ENCODE data around the gene MACF1.

MACF1 gene

GRCh38 chr1:39301606-39302005, 97.1 kb downstream of the MACF1 start:
- H3K27ac Mint-ChIP-seq: no peak overlapping the region

GRCh38 chr1:39305555-39305954, 101.1 kb downstream of the MACF1 start:
- H3K4me1 Mint-ChIP-seq (ENCODE audit: low read depth): no peaks in the 10 kb centered on the region
- H3K27me3 Mint-ChIP-seq (ENCODE audit: low read depth): no peaks in the 10 kb centered on the region
- no peak overlapping the region for H3K27ac Mint-ChIP-seq
- DNase-seq (ENCODE audit: low spot score): no peak
- no peaks in the 10 kb centered on the region for H3K9me3 Mint-ChIP-seq
- peaks cover 58% of the 10 kb centered on the region for H3K36me3 Mint-ChIP-seq (ENCODE audit: low read depth)
- no peak overlapping the region for H3K4me3 Mint-ChIP-seq

More at GRCh38 chr1:39301606-39302005, 97.1 kb downstream of the MACF1 start:
- DNase-seq (ENCODE audit: low spot score): no peak
- H3K4me3 Mint-ChIP-seq: no peak overlapping the region
- no peaks in the 10 kb centered on the region for H3K9me3 Mint-ChIP-seq
- H3K36me3 Mint-ChIP-seq (ENCODE audit: low read depth): peaks cover 60% of the 10 kb centered on the region
- H3K4me1 Mint-ChIP-seq (ENCODE audit: low read depth): no peaks in the 10 kb centered on the region
- no peaks in the 10 kb centered on the region for H3K27me3 Mint-ChIP-seq (ENCODE audit: low read depth)

GRCh38 chr1:39310015-39310414, 105.5 kb downstream of the MACF1 start:
- Mint-ChIP-seq H3K4me3 (no peak overlapping the region), H3K4me1 (ENCODE audit: low read depth) (no peaks in the 10 kb centered on the region), H3K27ac (no peak overlapping the region), H3K36me3 (ENCODE audit: low read depth) (peaks cover 60% of the 10 kb centered on the region), H3K27me3 (ENCODE audit: low read depth) (no peaks in the 10 kb centered on the region), H3K9me3 (no peaks in the 10 kb centered on the region)
- DNase-seq (ENCODE audit: low spot score): no peak

- peaks cover 62% of the 10 kb centered on the region for H3K36me3 Mint-ChIP-seq (ENCODE audit: low read depth)
- H3K27ac Mint-ChIP-seq: peak overlapping the region; percentile 4
Observed at GRCh38 chr1:39310691-39311090, 106.2 kb downstream of the MACF1 start.

GRCh38 chr1:39317111-39317510, 112.6 kb downstream of the MACF1 start:
- Mint-ChIP-seq H3K9me3 (no peaks in the 10 kb centered on the region), H3K36me3 (ENCODE audit: low read depth) (peaks cover 75% of the 10 kb centered on the region)

More at GRCh38 chr1:39310691-39311090, 106.2 kb downstream of the MACF1 start:
- Mint-ChIP-seq H3K9me3 (no peaks in the 10 kb centered on the region), H3K4me3 (no peak overlapping the region), H3K27me3 (ENCODE audit: low read depth) (no peaks in the 10 kb centered on the region), H3K4me1 (ENCODE audit: low read depth) (no peaks in the 10 kb centered on the region)
- no peak for DNase-seq (ENCODE audit: low spot score)

GRCh38 chr1:39317910-39318633, 113.6 kb downstream of the MACF1 start:
- no peak for DNase-seq (ENCODE audit: low spot score)
- Mint-ChIP-seq H3K4me1 (ENCODE audit: low read depth) (peaks cover 2% of the 10 kb centered on the region), H3K27me3 (ENCODE audit: low read depth) (no peaks in the 10 kb centered on the region), H3K4me3 (no peak overlapping the region), H3K9me3 (no peaks in the 10 kb centered on the region), H3K27ac (no peak overlapping the region), H3K36me3 (ENCODE audit: low read depth) (peaks cover 78% of the 10 kb centered on the region)

More at GRCh38 chr1:39317111-39317510, 112.6 kb downstream of the MACF1 start:
- no peak for DNase-seq (ENCODE audit: low spot score)
- Mint-ChIP-seq H3K4me1 (ENCODE audit: low read depth) (peaks cover 2% of the 10 kb centered on the region), H3K4me3 (no peak overlapping the region), H3K27me3 (ENCODE audit: low read depth) (no peaks in the 10 kb centered on the region), H3K27ac (no peak overlapping the region)

GRCh38 chr1:39321979-39322378, 117.5 kb downstream of the MACF1 start:
- no peak for DNase-seq (ENCODE audit: low spot score)
- Mint-ChIP-seq H3K4me1 (ENCODE audit: low read depth) (peaks cover 5% of the 10 kb centered on the region), H3K27ac (peak overlapping the region; percentile 64), H3K4me3 (no peak overlapping the region), H3K27me3 (ENCODE audit: low read depth) (no peaks in the 10 kb centered on the region), H3K9me3 (no peaks in the 10 kb centered on the region), H3K36me3 (ENCODE audit: low read depth) (peaks cover 61% of the 10 kb centered on the region)

GRCh38 chr1:39322431-39322830, 117.9 kb downstream of the MACF1 start:
- peaks cover 8% of the 10 kb centered on the region for H3K4me1 Mint-ChIP-seq (ENCODE audit: low read depth)
- no peak overlapping the region for H3K27ac Mint-ChIP-seq
- H3K9me3 Mint-ChIP-seq: no peaks in the 10 kb centered on the region
- DNase-seq (ENCODE audit: low spot score): no peak
- peaks cover 61% of the 10 kb centered on the region for H3K36me3 Mint-ChIP-seq (ENCODE audit: low read depth)
- H3K4me3 Mint-ChIP-seq: no peak overlapping the region
- H3K27me3 Mint-ChIP-seq (ENCODE audit: low read depth): no peaks in the 10 kb centered on the region

GRCh38 chr1:39324888-39325287, 120.4 kb downstream of the MACF1 start:
- H3K27me3 Mint-ChIP-seq (ENCODE audit: low read depth): no peaks in the 10 kb centered on the region
- H3K27ac Mint-ChIP-seq: no peak overlapping the region
- H3K4me1 Mint-ChIP-seq (ENCODE audit: low read depth): peaks cover 18% of the 10 kb centered on the region
- no peak overlapping the region for H3K4me3 Mint-ChIP-seq
- H3K36me3 Mint-ChIP-seq (ENCODE audit: low read depth): peaks cover 57% of the 10 kb centered on the region
- DNase-seq (ENCODE audit: low spot score): no peak
- H3K9me3 Mint-ChIP-seq: no peaks in the 10 kb centered on the region

GRCh38 chr1:39326836-39327235, 122.3 kb downstream of the MACF1 start:
- no peaks in the 10 kb centered on the region for H3K27me3 Mint-ChIP-seq (ENCODE audit: low read depth)
- no peaks in the 10 kb centered on the region for H3K9me3 Mint-ChIP-seq
- H3K4me1 Mint-ChIP-seq (ENCODE audit: low read depth): peaks cover 17% of the 10 kb centered on the region
- H3K36me3 Mint-ChIP-seq (ENCODE audit: low read depth): peaks cover 52% of the 10 kb centered on the region
- no peak overlapping the region for H3K4me3 Mint-ChIP-seq
- DNase-seq (ENCODE audit: low spot score): no peak
- H3K27ac Mint-ChIP-seq: no peak overlapping the region

- peaks cover 21% of the 10 kb centered on the region for H3K4me1 Mint-ChIP-seq (ENCODE audit: low read depth)
- no peak for DNase-seq (ENCODE audit: low spot score)
- H3K9me3 Mint-ChIP-seq: no peaks in the 10 kb centered on the region
- H3K27me3 Mint-ChIP-seq (ENCODE audit: low read depth): no peaks in the 10 kb centered on the region
- peaks cover 54% of the 10 kb centered on the region for H3K36me3 Mint-ChIP-seq (ENCODE audit: low read depth)
- peak overlapping the region; percentile 54 for H3K27ac Mint-ChIP-seq
- H3K4me3 Mint-ChIP-seq: peak overlapping the region; percentile 76
Observed at GRCh38 chr1:39328095-39328494, 123.6 kb downstream of the MACF1 start.

GRCh38 chr1:39328586-39329121, 124.2 kb downstream of the MACF1 start:
- H3K4me1 Mint-ChIP-seq (ENCODE audit: low read depth): peaks cover 23% of the 10 kb centered on the region
- H3K27ac Mint-ChIP-seq: peak overlapping the region; percentile 41
- no peak for DNase-seq (ENCODE audit: low spot score)
- no peaks in the 10 kb centered on the region for H3K27me3 Mint-ChIP-seq (ENCODE audit: low read depth)
- peak overlapping the region; percentile 76 for H3K4me3 Mint-ChIP-seq
- H3K36me3 Mint-ChIP-seq (ENCODE audit: low read depth): peaks cover 58% of the 10 kb centered on the region
- no peaks in the 10 kb centered on the region for H3K9me3 Mint-ChIP-seq

GRCh38 chr1:39331647-39332046, 127.2 kb downstream of the MACF1 start:
- H3K9me3 Mint-ChIP-seq: no peaks in the 10 kb centered on the region
- H3K27ac Mint-ChIP-seq: no peak overlapping the region
- H3K27me3 Mint-ChIP-seq (ENCODE audit: low read depth): no peaks in the 10 kb centered on the region
- DNase-seq (ENCODE audit: low spot score): no peak
- H3K4me3 Mint-ChIP-seq: no peak overlapping the region
- H3K36me3 Mint-ChIP-seq (ENCODE audit: low read depth): peaks cover 75% of the 10 kb centered on the region
- H3K4me1 Mint-ChIP-seq (ENCODE audit: low read depth): peaks cover 28% of the 10 kb centered on the region

GRCh38 chr1:39332291-39332690, 127.8 kb downstream of the MACF1 start:
- Mint-ChIP-seq H3K9me3 (no peaks in the 10 kb centered on the region), H3K4me3 (no peak overlapping the region), H3K27ac (peak overlapping the region; percentile 16), H3K36me3 (ENCODE audit: low read depth) (peaks cover 75% of the 10 kb centered on the region), H3K27me3 (ENCODE audit: low read depth) (no peaks in the 10 kb centered on the region), H3K4me1 (ENCODE audit: low read depth) (peaks cover 24% of the 10 kb centered on the region)
- DNase-seq (ENCODE audit: low spot score): no peak

All from T-helper 2 cell treated with Interferon-gamma antibody and Interleukin-4, amounts not matched to agents 5 μg/mL and 100 μg/mL, for 36 hours (primary cell).